ENCODE results near the gene FERMT1.

FERMT1 gene

DNA sequence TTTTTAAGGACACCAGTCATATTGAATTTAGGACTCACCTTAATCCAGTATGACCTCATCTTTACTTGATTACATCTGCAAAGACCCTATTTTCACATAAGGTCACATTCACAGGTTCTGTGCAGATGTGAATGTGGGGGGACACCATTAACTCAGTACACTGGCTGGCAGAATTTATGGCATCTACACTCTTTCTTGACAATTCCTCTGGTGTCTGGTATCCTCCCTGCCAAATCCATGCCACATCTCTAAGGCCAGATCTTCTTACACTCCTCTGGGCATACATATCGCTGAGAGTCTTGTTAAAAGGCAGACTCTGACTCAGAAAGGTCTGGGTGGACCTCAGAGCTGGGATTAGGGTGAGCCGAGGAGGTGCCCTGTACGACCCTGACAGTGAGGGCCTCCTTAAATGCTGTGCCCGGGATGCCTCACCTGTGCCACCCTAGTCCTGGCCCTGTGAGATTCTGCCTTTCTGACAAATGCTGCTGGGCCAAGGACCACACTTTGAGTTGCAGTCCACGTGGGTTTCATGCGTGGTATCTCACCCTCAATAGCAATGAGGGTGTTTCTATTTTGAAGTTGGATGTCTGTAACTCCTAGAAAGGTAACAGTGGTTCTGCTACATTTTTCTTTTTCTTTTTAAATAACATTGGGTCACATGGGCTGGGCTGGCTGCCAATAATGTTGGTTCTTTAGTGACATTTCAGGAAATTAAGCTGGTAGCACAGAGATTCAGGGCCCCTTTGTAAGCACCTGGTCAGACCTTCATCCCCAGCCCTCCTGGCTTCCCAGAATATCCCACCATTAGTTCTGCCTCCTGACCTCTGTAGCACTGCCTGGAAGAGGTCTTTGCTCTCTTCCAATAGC lies 51.8 kb downstream of the FERMT1 start:
- Histone ChIP-seq H3K9ac (ENCODE audit: low read length) (no peak overlapping the region), H3K4me3 (ENCODE audit: low read depth, low read length) (no peak overlapping the region), H3K4me1 (ENCODE audit: control insufficient read depth, insufficient read depth, low read length) (no peaks in the 10 kb centered on the region), H3K27ac (ENCODE audit: low read depth, low read length) (no peak overlapping the region), H3K27me3 (ENCODE audit: control insufficient read depth, insufficient read depth, low read length) (no peaks in the 10 kb centered on the region), H3K36me3 (ENCODE audit: control insufficient read depth, insufficient read depth, low read length) (peaks cover 3% of the 10 kb centered on the region; the same call in 1 of the 2 replicates), H3K9me3 (ENCODE audit: control insufficient read depth, insufficient read depth, low read depth, low read length) (no peaks in the 10 kb centered on the region)

DNA sequence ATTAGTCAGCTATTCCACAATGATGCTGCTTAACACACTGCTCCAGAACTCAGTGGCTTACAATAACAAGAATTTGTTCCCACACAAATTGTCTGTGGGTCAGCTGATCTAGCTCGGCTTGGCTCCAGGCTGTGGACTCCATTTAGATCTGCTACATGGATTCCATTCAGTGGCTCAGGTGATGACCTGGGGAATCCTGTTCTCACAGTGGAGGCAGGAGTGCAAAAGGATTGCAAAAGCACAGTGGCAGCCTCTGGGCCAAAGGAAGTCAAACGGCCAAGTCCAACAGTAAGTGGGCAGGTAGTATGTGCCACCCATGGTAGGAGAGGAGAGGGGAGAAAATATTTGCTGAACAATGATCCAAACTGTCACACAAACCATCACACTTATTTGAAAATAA lies 53.2 kb downstream of the FERMT1 start:
- Histone ChIP-seq H3K9me3 (ENCODE audit: control insufficient read depth, insufficient read depth, low read depth, low read length) (no peaks in the 10 kb centered on the region), H3K4me1 (ENCODE audit: control insufficient read depth, insufficient read depth, low read length) (no peaks in the 10 kb centered on the region), H3K27ac (ENCODE audit: low read depth, low read length) (no peak overlapping the region), H3K9ac (ENCODE audit: low read length) (no peak overlapping the region), H3K27me3 (ENCODE audit: control insufficient read depth, insufficient read depth, low read length) (no peaks in the 10 kb centered on the region), H3K36me3 (ENCODE audit: control insufficient read depth, insufficient read depth, low read length) (no peaks in the 10 kb centered on the region), H3K4me3 (ENCODE audit: low read depth, low read length) (no peak overlapping the region)

DNA sequence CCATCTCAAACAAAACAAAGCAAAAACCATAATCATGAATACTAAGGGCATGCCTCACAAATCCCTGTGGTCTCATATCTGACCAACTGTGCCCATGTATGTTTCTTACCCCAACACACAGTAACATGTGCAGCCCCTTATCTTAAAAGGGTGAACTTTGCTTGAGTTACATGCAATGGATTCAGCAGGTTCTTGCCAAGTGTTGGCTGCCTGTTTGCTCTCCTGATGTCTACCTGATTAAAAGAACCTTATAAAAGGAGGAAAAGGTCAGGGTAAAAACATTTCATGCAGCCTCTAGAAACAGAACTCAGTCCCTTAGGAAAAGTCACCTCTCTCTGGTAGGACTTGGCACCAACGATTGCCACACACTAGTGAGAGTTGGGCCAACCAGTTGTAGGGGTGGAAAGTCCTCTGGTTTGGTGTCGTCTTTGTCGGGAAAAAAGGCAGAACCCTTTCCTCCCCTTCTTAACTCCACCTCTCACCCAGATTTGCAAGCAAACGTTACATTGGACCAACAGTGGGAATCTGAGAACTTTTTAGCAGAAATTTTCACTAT lies 55.0 kb downstream of the FERMT1 start:
- Histone ChIP-seq H3K9me3 (ENCODE audit: control insufficient read depth, insufficient read depth, low read depth, low read length) (no peaks in the 10 kb centered on the region), H3K36me3 (ENCODE audit: control insufficient read depth, insufficient read depth, low read length) (no peaks in the 10 kb centered on the region), H3K27ac (ENCODE audit: low read depth, low read length) (no peak overlapping the region), H3K9ac (ENCODE audit: low read length) (no peak overlapping the region), H3K27me3 (ENCODE audit: control insufficient read depth, insufficient read depth, low read length) (no peaks in the 10 kb centered on the region), H3K4me1 (ENCODE audit: control insufficient read depth, insufficient read depth, low read length) (no peaks in the 10 kb centered on the region), H3K4me3 (ENCODE audit: low read depth, low read length) (no peak overlapping the region)

DNA sequence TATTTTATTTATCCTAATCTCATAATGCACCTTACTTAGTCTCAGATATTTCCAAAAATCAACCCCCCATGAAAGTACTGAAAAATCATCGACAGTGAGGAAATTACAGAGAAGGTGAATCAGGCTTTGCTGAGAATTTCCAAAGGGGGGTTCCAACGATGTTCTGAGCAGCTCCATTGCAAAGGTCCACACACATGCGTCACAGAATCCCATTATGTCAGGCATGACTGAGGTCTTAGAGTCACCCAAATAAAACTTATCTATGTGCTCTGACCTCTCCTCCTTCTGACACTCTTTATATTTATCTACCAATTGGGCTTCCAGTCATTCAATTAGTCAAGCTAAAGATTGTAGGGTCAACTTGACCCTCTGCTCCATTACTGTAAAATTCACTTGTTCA lies 56.2 kb downstream of the FERMT1 start:
- Histone ChIP-seq H3K27me3 (ENCODE audit: control insufficient read depth, insufficient read depth, low read length) (no peaks in the 10 kb centered on the region), H3K27ac (ENCODE audit: low read depth, low read length) (no peak overlapping the region), H3K4me3 (ENCODE audit: low read depth, low read length) (no peak overlapping the region), H3K9ac (ENCODE audit: low read length) (no peak overlapping the region), H3K9me3 (ENCODE audit: control insufficient read depth, insufficient read depth, low read depth, low read length) (no peaks in the 10 kb centered on the region), H3K4me1 (ENCODE audit: control insufficient read depth, insufficient read depth, low read length) (no peaks in the 10 kb centered on the region), H3K36me3 (ENCODE audit: control insufficient read depth, insufficient read depth, low read length) (no peaks in the 10 kb centered on the region)

DNA sequence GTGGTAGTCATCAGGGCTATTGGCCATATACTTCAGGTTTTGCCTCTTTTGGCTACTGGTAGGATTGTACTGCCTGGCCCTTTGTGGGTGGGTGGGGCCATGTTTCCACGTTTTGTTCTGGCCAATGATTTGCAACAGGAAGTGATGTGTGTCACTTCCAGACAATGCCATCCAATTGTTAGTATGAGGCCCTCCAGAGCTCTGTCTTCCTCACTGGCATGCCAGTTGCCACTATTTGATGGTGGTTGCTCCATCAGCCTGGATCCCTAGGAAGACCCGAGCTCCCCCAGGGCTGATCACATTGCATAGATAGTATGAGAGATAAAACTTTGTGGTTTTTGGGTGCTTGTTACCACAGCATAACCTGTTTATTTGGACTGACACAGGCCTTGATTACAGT lies 61.3 kb downstream of the FERMT1 start:
- H3K9ac ChIP-seq (ENCODE audit: low read length), result no peak overlapping the region
- H3K27me3 ChIP-seq (ENCODE audit: control insufficient read depth, insufficient read depth, low read length), result no peaks in the 10 kb centered on the region
- H3K4me1 ChIP-seq (ENCODE audit: control insufficient read depth, insufficient read depth, low read length), result peaks cover 5% of the 10 kb centered on the region; the same call in 1 of the 2 replicates
- no peaks in the 10 kb centered on the region for H3K9me3 ChIP-seq (ENCODE audit: control insufficient read depth, insufficient read depth, low read depth, low read length)
- H3K27ac ChIP-seq (ENCODE audit: low read depth, low read length), result no peak overlapping the region
- H3K36me3 ChIP-seq (ENCODE audit: control insufficient read depth, insufficient read depth, low read length), result no peaks in the 10 kb centered on the region
- H3K4me3 ChIP-seq (ENCODE audit: low read depth, low read length), result no peak overlapping the region

DNA sequence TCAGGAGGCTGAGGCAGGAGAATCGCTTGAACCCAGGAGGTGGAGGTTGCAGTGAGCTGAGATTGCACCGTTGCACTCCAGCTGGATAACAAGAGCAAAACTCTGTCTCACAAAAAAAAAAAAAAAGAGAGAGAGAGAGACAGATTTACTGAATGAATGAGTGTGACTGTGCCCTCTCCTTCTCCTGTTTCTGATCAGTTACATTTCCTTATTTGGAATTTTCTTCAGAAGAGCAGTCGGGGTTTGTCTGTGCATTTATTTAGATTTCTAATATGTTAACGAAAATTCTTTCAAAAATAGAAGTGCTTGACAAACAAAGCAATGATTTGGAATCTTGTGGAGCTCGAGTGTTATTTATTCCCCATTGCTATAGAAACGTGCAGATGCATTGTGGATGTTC lies 62.6 kb downstream of the FERMT1 start:
- Histone ChIP-seq H3K9ac (ENCODE audit: low read length) (no peak overlapping the region), H3K9me3 (ENCODE audit: control insufficient read depth, insufficient read depth, low read depth, low read length) (no peaks in the 10 kb centered on the region), H3K27ac (ENCODE audit: low read depth, low read length) (no peak overlapping the region), H3K36me3 (ENCODE audit: control insufficient read depth, insufficient read depth, low read length) (no peaks in the 10 kb centered on the region), H3K4me1 (ENCODE audit: control insufficient read depth, insufficient read depth, low read length) (peaks cover 8% of the 10 kb centered on the region; the same call in 1 of the 2 replicates), H3K27me3 (ENCODE audit: control insufficient read depth, insufficient read depth, low read length) (no peaks in the 10 kb centered on the region), H3K4me3 (ENCODE audit: low read depth, low read length) (no peak overlapping the region)

DNA sequence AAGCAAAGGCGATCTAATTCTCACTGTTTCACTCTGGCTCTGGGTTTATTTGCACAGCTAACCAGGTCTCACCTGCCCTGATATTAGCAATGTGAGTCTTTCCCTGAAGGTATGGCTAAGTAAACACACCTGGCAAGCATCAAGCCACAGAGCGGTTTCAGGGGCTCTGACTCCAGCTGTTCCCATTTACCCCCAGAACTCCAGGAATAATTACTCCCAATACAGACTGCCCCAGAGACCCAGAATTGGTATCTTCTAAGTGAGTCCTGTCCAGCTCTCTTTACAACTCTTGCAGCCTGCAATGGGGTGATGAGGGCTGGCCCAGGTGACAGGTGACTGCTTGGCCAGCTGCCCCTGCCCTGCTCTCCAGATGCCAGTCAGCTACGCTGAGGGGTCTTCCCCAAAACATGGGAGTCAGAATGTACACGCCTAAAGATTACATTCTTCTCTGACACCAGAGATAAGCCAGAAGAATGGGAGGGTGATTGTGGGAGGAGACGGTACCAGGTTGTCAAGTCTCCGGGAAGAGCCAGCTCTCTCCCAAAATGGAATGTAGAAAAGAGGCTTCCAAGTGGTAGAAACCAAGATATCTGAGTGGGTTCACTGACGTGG lies 64.0 kb downstream of the FERMT1 start:
- Histone ChIP-seq H3K4me1 (ENCODE audit: control insufficient read depth, insufficient read depth, low read length) (peaks cover 15% of the 10 kb centered on the region), H3K27ac (ENCODE audit: low read depth, low read length) (no peak overlapping the region), H3K36me3 (ENCODE audit: control insufficient read depth, insufficient read depth, low read length) (no peaks in the 10 kb centered on the region), H3K4me3 (ENCODE audit: low read depth, low read length) (no peak overlapping the region), H3K9me3 (ENCODE audit: control insufficient read depth, insufficient read depth, low read depth, low read length) (no peaks in the 10 kb centered on the region), H3K27me3 (ENCODE audit: control insufficient read depth, insufficient read depth, low read length) (peaks cover 6% of the 10 kb centered on the region), H3K9ac (ENCODE audit: low read length) (no peak overlapping the region)

DNA sequence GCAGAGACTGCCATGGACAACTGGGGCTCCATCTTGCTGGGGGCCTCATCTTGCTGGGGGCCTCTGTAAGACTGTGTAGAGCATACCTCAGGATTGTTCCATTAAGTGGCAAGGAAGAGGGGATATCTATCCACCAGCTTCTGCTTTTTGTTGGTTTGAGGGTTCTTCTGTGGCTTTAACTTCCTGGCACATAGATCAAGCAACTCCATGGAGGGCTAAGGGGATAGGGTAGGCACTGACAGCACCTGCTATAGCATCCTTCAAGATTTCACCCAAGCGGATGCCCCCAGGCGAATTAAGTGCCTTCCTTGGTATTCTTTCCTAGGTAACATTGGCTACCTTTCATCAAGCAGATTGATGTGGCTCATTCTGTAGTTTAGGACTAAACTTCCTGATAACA lies 65.1 kb downstream of the FERMT1 start:
- no peak overlapping the region for H3K27ac ChIP-seq (ENCODE audit: low read depth, low read length)
- no peaks in the 10 kb centered on the region for H3K36me3 ChIP-seq (ENCODE audit: control insufficient read depth, insufficient read depth, low read length)
- H3K27me3 ChIP-seq (ENCODE audit: control insufficient read depth, insufficient read depth, low read length), result peaks cover 17% of the 10 kb centered on the region
- no peaks in the 10 kb centered on the region for H3K9me3 ChIP-seq (ENCODE audit: control insufficient read depth, insufficient read depth, low read depth, low read length)
- H3K4me1 ChIP-seq (ENCODE audit: control insufficient read depth, insufficient read depth, low read length), result peaks cover 26% of the 10 kb centered on the region
- H3K9ac ChIP-seq (ENCODE audit: low read length), result no peak overlapping the region
- H3K4me3 ChIP-seq (ENCODE audit: low read depth, low read length), result no peak overlapping the region

DNA sequence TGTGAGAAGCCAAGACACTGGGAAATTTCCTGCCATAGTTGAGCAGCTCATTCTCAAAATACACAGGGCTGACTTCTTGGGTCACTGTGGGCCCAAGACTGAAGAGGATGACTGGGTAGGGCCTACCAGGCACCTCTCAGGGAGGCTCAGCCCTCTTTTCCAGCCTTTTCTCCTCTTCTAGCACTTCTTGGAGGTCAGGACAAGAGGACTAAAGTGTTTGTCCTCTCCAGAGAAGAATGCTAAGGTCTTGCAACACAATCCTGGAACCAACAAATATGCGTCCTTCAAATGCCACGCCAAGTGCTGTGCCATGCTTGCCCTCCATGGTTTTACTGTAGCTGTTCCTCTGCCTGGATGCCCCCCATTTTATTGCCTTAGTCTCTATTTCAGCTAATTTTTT lies 65.7 kb downstream of the FERMT1 start:
- no peaks in the 10 kb centered on the region for H3K9me3 ChIP-seq (ENCODE audit: control insufficient read depth, insufficient read depth, low read depth, low read length)
- no peaks in the 10 kb centered on the region for H3K36me3 ChIP-seq (ENCODE audit: control insufficient read depth, insufficient read depth, low read length)
- H3K4me1 ChIP-seq (ENCODE audit: control insufficient read depth, insufficient read depth, low read length), result peaks cover 29% of the 10 kb centered on the region
- H3K9ac ChIP-seq (ENCODE audit: low read length), result no peak overlapping the region
- no peak overlapping the region for H3K27ac ChIP-seq (ENCODE audit: low read depth, low read length)
- H3K4me3 ChIP-seq (ENCODE audit: low read depth, low read length), result no peak overlapping the region
- H3K27me3 ChIP-seq (ENCODE audit: control insufficient read depth, insufficient read depth, low read length), result peaks cover 23% of the 10 kb centered on the region

DNA sequence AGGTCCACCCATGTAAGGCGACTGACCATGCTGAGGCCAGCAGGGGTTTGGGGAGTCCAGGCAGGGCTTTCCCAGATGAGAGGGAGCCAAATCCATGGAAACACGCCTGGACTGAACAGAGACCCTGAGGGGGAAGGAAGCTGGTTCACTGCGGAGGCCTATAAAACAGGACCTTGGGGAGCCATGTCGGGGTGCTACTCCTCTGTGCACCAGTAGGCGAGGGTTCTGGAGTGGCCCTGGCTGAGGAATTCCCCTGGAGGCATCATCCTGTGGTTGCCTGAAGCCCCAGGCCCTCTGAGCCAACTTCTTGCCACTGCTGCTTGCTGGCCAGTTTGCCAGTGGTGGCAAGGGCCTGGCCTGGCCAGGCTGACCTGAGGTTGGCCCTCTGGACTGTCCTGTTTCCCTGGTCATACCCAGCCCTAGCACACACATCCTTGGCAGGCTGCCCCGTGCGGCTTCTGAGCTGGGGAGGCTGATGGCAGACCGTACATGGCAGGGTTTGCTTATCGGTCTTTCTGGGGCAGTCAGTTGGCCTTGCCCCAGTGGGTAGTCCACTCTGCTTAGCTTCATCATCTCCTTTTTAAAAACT lies 66.8 kb downstream of the FERMT1 start:
- Histone ChIP-seq H3K27ac (ENCODE audit: low read depth, low read length) (no peak overlapping the region; the same call in 1 of the 2 replicates), H3K4me1 (ENCODE audit: control insufficient read depth, insufficient read depth, low read length) (peaks cover 29% of the 10 kb centered on the region), H3K9ac (ENCODE audit: low read length) (peak overlapping the region; percentile 62), H3K27me3 (ENCODE audit: control insufficient read depth, insufficient read depth, low read length) (peaks cover 33% of the 10 kb centered on the region), H3K4me3 (ENCODE audit: low read depth, low read length) (no peak overlapping the region), H3K36me3 (ENCODE audit: control insufficient read depth, insufficient read depth, low read length) (no peaks in the 10 kb centered on the region), H3K9me3 (ENCODE audit: control insufficient read depth, insufficient read depth, low read depth, low read length) (no peaks in the 10 kb centered on the region)
